Measurements from ENCODE around the gene CWF19L1.
A peak's percentile ranks its signal among the peaks of the same experiment; 100 is the strongest.

Gene CWF19L1

GRCh38 chr10:100248820-100249219 lies 18.6 kb downstream of the CWF19L1 start:
- no peak for DNase-seq (ENCODE audit: low spot score)

- no peak for DNase-seq (ENCODE audit: low spot score)
Observed at GRCh38 chr10:100245484-100246220, 21.8 kb downstream of the CWF19L1 start.

DNA sequence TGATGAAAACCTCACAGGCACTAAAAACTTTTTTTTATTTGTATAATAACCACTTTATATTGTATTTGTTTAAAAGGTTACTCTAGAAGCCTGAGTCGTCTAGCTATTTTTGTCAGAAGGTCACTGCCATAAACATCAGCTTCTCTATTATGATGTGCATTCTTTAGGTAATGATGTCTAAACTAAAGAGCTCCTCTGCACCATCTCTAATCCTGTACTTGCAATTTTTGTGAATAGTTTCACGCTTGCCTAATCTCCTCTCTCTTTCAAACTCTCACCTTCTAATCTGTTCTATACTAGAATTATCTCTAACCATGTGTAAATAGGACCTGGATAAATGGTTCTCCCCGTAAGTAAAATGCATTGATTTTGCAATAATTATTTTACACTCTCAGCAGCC lies 27.6 kb downstream of the CWF19L1 start:
- no peak for DNase-seq (ENCODE audit: low spot score)

DNA sequence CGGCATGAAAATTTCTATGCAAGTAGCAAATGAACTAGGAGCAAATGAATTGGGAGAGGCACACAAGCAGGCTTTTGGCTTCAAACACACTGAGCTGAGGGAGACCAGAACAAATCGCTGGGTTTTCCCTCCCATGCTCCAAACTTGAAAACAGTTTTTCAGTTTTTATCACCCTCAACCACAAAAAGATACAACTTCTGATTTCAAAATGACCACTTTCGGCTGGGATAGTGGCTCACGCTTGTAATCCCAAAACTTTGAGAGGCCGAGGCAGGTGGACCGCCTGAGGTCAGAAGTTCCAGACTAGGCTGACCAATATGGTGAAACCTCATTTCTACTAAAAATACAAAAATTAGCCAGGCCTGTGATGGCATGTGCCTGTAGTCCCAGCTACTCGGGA lies 29.0 kb downstream of the CWF19L1 start:
- DNase-seq (ENCODE audit: low spot score), result no peak

- no peak for DNase-seq (ENCODE audit: low spot score)
Observed at GRCh38 chr10:100232101-100232500, 35.3 kb downstream of the CWF19L1 start.

DNA sequence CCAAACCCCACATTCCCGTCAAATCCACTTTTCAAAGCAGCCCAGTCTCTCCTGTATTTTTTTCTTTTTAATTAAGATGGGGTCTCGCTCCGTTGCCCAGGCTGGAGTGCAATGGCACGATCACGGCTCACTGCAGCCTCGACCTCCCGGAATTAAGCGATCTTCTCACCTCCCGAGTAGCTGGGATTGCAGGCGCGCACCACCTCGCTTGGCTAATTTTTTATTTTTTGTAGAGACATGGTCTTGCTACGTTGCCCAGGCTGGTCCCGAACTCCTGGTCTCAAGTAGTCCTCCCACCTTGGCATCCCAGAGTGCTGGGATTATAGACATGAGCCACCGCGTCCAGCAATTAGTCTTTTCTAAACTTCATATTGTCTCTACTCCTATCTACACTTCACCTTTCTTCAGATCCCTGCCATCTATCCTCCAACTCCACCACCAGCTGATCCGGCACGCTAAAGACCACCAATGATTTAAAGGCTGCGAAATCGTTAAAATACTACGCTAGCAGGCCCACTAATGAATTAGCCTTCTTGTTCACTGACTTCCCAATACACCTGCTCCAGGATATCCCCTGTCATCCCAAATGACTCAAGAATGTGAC lies 37.5 kb downstream of the CWF19L1 start:
- no peak for DNase-seq (ENCODE audit: low spot score)

DNA sequence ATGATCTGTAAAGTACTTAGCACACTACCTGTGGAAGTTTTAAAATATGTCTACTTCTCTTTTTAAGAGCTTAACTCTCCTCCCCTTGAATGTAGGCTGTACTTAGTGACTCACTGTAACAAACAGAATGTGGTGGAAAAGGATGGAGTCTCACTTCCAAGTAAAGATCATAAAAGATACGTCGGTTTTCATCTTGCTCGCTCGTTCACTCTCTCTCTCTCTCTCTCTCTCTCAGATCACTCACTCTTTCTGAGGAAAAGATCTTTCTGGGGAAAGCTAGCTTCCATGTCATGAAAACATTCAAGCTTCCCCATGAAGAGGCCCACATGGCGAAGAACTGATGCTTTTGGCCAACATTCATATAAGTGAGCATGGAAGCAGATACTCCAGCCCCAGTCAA lies 43.6 kb downstream of the CWF19L1 start:
- no peak for DNase-seq (ENCODE audit: low spot score)

- DNase-seq (ENCODE audit: low spot score), result no peak
Observed at GRCh38 chr10:100222529-100222928, 44.9 kb downstream of the CWF19L1 start.

DNA sequence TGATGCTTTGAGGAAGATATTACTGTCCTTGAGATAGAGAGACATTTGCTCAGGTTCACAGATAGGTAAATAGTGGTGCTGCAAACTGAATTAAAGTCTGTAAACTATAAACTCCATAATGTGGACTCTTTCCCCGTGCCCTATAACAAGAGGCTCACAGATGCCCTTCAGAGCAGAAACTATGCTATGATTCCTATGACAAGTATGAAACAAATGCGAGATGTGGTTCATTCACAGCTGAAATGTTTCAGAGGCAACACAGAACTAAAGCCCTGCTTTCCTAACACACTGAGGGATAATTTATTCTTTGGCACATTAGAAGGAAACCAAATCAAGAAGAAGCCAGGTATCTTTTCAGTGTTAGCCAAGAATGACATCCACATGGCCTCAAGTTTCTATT lies 51.4 kb downstream of the CWF19L1 start:
- DNase-seq (ENCODE audit: low spot score), result no peak

DNA sequence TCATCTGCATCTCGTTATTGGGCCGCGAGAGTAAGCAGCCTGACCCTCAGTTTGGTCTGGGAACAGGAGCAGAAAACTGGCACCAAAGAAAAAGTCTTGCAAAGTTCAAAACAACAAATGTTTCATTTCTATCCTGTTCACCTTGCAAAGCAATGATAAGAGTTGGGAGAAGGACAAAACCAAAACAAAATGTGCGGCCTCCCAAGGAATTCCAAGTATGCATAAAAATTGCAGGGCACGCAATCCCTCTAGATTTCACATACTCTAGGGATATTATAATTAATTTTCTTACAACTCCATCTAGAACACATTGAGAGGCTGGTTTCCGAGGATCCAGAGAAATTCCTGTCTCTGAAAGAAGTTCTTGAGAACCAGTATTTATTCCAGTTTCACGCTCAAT lies 58.1 kb downstream of the CWF19L1 start:
- peak; percentile 34 for DNase-seq (ENCODE audit: low spot score)

DNA sequence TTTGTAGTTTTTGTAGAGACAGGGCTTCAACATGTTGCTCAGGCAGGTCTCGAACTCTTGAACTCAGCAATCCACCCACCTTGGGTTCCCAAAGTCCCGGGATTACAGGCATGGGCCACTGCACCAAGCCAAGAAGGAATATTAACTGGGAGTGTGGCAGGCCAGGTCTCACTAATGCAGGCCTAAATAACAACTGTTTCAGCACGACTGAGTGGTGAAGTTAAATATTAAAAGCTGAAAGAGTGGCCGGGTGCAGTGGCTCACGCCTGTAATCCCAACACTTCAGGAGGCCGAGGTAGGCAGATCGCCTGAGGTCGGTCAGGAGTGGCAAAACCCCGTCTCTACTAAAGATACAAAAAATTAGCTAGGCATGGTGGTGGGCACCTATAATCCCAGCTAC lies 59.2 kb downstream of the CWF19L1 start:
- DNase-seq (ENCODE audit: low spot score), result peak; percentile 69

GRCh38 chr10:100204370-100204769 lies 63.1 kb downstream of the CWF19L1 start:
- DNase-seq (ENCODE audit: low spot score), result no peak

DNA sequence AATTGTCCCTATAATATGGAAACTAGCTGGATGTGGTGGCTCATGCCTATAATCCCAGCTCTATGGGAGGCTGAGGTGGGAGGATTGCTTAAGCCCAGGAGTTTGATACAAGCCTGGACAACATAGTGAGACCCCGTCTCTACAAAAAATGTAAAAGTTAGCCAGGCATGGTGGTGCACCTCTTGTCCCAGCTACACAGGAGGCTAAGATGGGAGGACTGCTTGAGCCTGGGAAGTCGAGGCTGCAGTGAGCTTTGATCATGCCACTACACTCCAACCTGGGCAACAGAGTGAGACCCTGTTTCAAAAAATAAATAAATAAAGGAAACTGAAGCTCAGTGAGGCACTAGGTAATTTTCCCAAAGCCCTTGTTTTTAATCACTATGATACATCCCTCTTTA lies 65.9 kb downstream of the CWF19L1 start:
- DNase-seq (ENCODE audit: low spot score), result no peak

DNA sequence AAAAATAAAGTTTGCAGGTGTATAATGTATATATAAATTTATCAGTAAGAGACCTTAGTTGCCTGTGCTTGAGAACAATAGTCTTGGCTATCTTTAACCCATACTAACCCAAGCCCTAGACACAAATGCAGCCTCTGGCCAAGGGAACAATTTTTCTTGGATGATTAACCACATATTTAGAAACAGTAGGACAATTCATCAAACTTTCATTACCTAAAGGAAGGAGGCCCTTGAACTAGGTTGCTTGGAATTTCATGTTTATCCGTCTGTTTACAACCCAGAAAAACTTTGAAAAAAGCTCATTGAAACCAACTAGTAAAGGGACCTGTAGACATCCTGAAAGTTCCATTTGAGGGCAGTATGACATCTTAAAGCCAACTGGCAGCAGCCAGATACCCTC lies 72.7 kb downstream of the CWF19L1 start:
- DNase-seq (ENCODE audit: low spot score), result no peak

DNA sequence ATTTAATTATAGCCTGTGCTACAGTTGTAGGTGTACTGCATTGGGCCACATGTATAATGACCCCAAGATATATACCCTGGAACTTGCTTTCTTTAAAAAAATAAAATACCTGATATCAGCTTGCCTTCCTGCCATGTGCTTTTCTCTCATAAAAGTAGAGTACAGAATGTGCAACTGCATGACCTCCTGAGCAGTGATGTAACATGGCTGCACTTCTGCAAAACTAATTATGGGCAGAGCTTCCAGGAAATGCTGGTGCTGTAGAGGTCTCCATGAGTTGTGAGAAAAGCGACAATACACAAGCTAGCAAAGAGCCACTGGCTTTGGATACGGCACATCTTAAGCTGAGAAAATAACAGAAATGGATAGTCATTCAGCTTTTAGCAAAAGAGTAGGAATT lies 75.1 kb downstream of the CWF19L1 start:
- DNase-seq (ENCODE audit: low spot score), result no peak

- peak; percentile 57 for DNase-seq (ENCODE audit: low spot score)
Observed at GRCh38 chr10:100186253-100187212, 80.9 kb downstream of the CWF19L1 start.

GRCh38 chr10:100185364-100186252 lies 81.8 kb downstream of the CWF19L1 start, which contains the start of gene ERLIN1:
Gene ERLIN1 (minus strand): TSS chr10:100186029. CDS start chr10:100185626, 403 bp downstream.
- peak; percentile 93 for DNase-seq (ENCODE audit: low spot score)

DNA sequence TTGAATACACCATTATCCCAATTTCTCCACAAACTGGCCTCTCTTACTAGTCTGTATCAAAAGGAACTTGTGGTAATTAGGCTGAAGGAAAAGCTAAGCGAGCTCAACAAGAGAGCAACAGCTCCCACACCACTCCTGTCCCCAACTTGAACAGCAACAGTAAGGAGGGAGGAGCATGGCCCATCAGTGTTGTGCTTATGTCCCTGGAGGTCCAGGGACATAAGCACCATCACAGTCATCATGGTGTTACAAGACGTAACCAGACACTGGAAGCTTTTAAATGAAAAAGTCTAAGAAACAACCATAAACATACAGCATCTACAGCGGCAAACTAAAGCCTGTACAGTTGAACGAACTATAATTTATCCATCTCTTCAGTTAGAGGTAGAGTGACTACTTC lies 82.6 kb downstream of the CWF19L1 start:
- peak; percentile 17 for DNase-seq (ENCODE audit: low spot score)

- DNase-seq (ENCODE audit: low spot score), result peak; percentile 9
Observed at GRCh38 chr10:100184426-100184825, 83.0 kb downstream of the CWF19L1 start.

DNA sequence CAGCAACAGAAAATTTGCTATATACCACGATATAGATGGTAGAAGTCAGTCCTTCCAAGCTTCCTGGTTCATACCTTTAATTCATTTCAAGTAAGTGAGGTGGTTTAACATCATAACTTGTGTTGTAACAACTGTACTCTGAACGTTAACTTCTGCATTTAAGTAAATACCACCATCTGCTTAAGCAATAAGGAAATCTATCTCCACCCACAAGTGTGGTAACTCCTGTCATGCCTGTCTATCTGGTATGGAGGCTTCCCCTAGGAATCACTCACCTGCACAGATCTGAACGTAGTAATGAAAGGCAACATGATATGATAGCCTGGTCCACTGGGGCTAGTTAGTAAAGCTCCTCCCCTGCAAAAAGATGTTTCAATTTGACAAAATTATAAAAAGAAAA lies 84.0 kb downstream of the CWF19L1 start:
- no peak for DNase-seq (ENCODE audit: low spot score)

GRCh38 chr10:100182908-100183307 lies 84.5 kb downstream of the CWF19L1 start:
- no peak for DNase-seq (ENCODE audit: low spot score)

Data from kidney tubule cell (primary cell).